OCI-LY1 (cell line): ENCODE data around the gene BGN.

Experiments
- H2AFZ ChIP-seq: fragments of 200-600 bp; sonication (generic), shearing (Covaris generic); 2 replicates; pipeline ENCODE4 v1.6.0; 2014; ENCODE audit warnings: antibody characterized with exemption, mild to moderate bottlenecking, low read length
- H3F3A ChIP-seq: fragments of 200-600 bp; sonication (generic), shearing (Covaris generic); 2 replicates; pipeline ENCODE4 v1.6.0; 2014; ENCODE audit warnings: mild to moderate bottlenecking, antibody characterized with exemption, low read length, moderate library complexity; ENCODE audit not compliant: insufficient read depth
- H3K27ac ChIP-seq: fragments of 200-600 bp; sonication (generic); 2 replicates; pipeline ENCODE4 v1.5.1; 2014; ENCODE audit warnings: low read length, mixed run types, mild to moderate bottlenecking, low read depth; ENCODE audit not compliant: poor library complexity, severe bottlenecking
- H3K27me3 ChIP-seq: fragments of 200-600 bp; sonication (generic); 2 replicates; pipeline ENCODE4 v1.6.0; 2014; ENCODE audit warnings: antibody characterized with exemption, mild to moderate bottlenecking, low read length, moderate library complexity; ENCODE audit not compliant: insufficient read depth
- H3K36me3 ChIP-seq: fragments of 200-600 bp; sonication (generic); 2 replicates; pipeline ENCODE4 v1.6.1; 2014; ENCODE audit warnings: mild to moderate bottlenecking, antibody characterized with exemption, low read length, moderate library complexity, mixed read lengths; ENCODE audit not compliant: insufficient read depth
- H3K4me1 ChIP-seq: fragments of 200-600 bp; sonication (generic); 2 replicates; pipeline ENCODE4 v1.5.1; 2014; ENCODE audit warnings: mild to moderate bottlenecking, low read length, moderate library complexity; ENCODE audit not compliant: insufficient read depth, severe bottlenecking
- H3K4me2 ChIP-seq: fragments of 200-600 bp; sonication (generic), shearing (Covaris generic); 2 replicates; pipeline ENCODE4 v1.6.1; 2014; ENCODE audit warnings: low read length
- H3K4me3 ChIP-seq: fragments of 200-600 bp; sonication (generic); 2 replicates; pipeline ENCODE4 v1.5.1; 2014; ENCODE audit warnings: low read length, low read depth, mild to moderate bottlenecking, mixed read lengths; ENCODE audit not compliant: poor library complexity, severe bottlenecking
- H3K79me2 ChIP-seq: fragments of 200-600 bp; shearing (Covaris generic); 2 replicates; pipeline ENCODE4 v1.6.1; 2016; ENCODE audit warnings: mixed run types, low read length, mixed read lengths; ENCODE audit not compliant: insufficient read depth
- H3K9ac ChIP-seq: fragments of 200-600 bp; sonication (generic), shearing (Covaris generic); 2 replicates; pipeline ENCODE4 v1.6.1; 2014; ENCODE audit warnings: mild to moderate bottlenecking, low read length, mixed read lengths
- H3K9me2 ChIP-seq: fragments of 200-600 bp; sonication (generic), shearing (Covaris generic); 2 replicates; pipeline ENCODE4 v1.6.1; 2014; ENCODE audit warnings: low read depth, mild to moderate bottlenecking, low read length, mixed read lengths
- H3K9me3 ChIP-seq: fragments of 200-600 bp; shearing (Covaris generic); 2 replicates; pipeline ENCODE4 v1.6.1; 2014; ENCODE audit warnings: low read length, mixed read lengths
- H4K20me1 ChIP-seq: fragments of 200-600 bp; sonication (generic), shearing (Covaris generic); 2 replicates; pipeline ENCODE4 v1.6.0; 2016; ENCODE audit warnings: mild to moderate bottlenecking, low read length; ENCODE audit not compliant: insufficient read depth
- EZH2 ChIP-seq: fragments of 200-600 bp; sonication (generic), shearing (Covaris generic); IDR thresholded peaks from 2 replicates; pipeline ENCODE4 v1.8.0; 2017; ENCODE audit warnings: borderline replicate concordance, mixed run types, mild to moderate bottlenecking, antibody characterized with exemption, low read length, moderate library complexity, mixed read lengths
- TF ChIP-seq, protein P1 (sequence below): fragments of 200-600 bp; sonication (generic), shearing (Covaris generic); IDR thresholded peaks from 2 replicates; pipeline ENCODE4 v1.5.1; 2017; ENCODE audit warnings: mild to moderate bottlenecking, antibody characterized with exemption, low read length, moderate library complexity, mixed read lengths

BGN gene

DNA sequence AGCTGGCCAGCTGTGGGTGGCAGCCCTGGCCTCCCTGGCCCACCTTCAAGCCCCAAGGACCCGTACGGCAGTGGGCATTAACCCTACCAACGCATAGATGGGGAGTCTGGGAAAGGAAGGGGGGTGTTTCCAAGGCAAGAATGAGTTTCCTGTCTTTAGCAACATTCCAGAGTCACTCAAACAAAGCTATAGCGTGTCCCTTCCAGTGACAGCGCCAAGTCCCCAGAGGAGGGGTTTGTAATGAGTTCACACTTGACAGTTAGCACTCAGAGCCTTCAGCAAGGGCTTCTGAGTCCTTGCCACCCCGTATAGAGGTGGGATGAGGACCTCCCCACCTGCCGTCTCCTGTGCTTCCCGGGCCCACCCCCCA lies 1.8 kb downstream of the BGN start:
- no peaks in the 10 kb centered on the region for H3K27me3 ChIP-seq
- no peak overlapping the region for H2AFZ ChIP-seq
- H3K79me2 ChIP-seq = no peaks in the 10 kb centered on the region
- H4K20me1 ChIP-seq = no peaks in the 10 kb centered on the region
- H3K4me3 ChIP-seq = no peak overlapping the region
- H3K4me1 ChIP-seq = no peaks in the 10 kb centered on the region
- TF ChIP-seq, protein P1, sequence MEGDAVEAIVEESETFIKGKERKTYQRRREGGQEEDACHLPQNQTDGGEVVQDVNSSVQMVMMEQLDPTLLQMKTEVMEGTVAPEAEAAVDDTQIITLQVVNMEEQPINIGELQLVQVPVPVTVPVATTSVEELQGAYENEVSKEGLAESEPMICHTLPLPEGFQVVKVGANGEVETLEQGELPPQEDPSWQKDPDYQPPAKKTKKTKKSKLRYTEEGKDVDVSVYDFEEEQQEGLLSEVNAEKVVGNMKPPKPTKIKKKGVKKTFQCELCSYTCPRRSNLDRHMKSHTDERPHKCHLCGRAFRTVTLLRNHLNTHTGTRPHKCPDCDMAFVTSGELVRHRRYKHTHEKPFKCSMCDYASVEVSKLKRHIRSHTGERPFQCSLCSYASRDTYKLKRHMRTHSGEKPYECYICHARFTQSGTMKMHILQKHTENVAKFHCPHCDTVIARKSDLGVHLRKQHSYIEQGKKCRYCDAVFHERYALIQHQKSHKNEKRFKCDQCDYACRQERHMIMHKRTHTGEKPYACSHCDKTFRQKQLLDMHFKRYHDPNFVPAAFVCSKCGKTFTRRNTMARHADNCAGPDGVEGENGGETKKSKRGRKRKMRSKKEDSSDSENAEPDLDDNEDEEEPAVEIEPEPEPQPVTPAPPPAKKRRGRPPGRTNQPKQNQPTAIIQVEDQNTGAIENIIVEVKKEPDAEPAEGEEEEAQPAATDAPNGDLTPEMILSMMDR = no peak
- TF ChIP-seq EZH2 = no peak
- no peaks in the 10 kb centered on the region for H3K36me3 ChIP-seq
- H3K9ac ChIP-seq = no peak overlapping the region
- H3K4me2 ChIP-seq = no peak overlapping the region
- H3K27ac ChIP-seq = no peak overlapping the region
- H3K9me3 ChIP-seq = no peaks in the 10 kb centered on the region
- H3F3A ChIP-seq = no peaks in the 10 kb centered on the region
- no peaks in the 10 kb centered on the region for H3K9me2 ChIP-seq

DNA sequence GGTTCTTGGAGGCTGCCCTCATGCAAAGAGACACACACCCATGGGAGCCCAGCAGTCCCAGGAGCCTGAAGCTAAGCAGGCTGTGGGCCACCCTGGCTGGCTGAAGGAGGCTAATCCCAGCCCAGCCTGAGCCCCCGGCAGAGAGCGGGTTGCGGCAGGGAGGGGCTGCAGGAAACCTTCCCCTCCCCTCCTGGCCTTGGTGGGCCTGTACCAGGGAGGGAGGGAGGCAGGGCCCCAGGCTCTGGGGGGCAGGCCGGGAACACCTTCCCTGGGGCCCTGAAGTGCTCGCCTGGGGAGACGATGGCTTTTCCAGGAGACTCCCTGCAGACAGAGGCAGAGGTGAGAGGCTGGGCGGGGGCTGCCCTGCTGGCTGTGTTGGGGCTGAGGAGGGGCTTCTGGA lies 3.7 kb downstream of the BGN start:
- H3K27me3 ChIP-seq = no peaks in the 10 kb centered on the region
- TF ChIP-seq, protein P1 = no peak
- TF ChIP-seq EZH2 = no peak
- H3K4me1 ChIP-seq = no peaks in the 10 kb centered on the region
- H3K9me2 ChIP-seq = no peaks in the 10 kb centered on the region
- no peaks in the 10 kb centered on the region for H4K20me1 ChIP-seq
- no peaks in the 10 kb centered on the region for H3K9me3 ChIP-seq
- H3K27ac ChIP-seq = no peak overlapping the region
- no peak overlapping the region for H2AFZ ChIP-seq
- H3K36me3 ChIP-seq = no peaks in the 10 kb centered on the region
- no peak overlapping the region for H3K4me3 ChIP-seq
- no peak overlapping the region for H3K9ac ChIP-seq
- H3F3A ChIP-seq = no peaks in the 10 kb centered on the region
- H3K4me2 ChIP-seq = no peak overlapping the region
- H3K79me2 ChIP-seq = no peaks in the 10 kb centered on the region

DNA sequence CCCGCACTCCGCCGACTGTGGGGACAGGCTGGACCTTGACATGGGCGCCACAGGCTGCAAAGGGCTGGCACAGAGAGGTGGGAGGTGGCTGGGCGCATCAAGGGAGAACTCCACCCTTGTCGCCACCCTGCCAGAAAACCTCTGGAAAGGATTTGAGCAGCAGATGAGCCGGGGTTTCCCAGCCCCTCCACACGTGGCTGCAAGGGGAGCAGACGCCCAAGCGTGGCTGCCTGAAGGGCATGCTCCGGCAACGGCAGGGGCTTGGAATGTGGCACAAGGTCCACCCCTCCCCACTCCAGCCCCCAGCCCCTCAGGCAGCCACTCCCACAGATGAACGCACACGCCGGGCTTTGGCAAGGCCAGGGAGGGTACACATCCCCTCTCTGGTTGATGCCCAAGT lies 4.6 kb downstream of the BGN start:
- Histone ChIP-seq H4K20me1 (no peaks in the 10 kb centered on the region), H3K79me2 (no peaks in the 10 kb centered on the region), H3K4me3 (no peak overlapping the region), H3K9me2 (no peaks in the 10 kb centered on the region), H3F3A (no peaks in the 10 kb centered on the region), H3K9ac (no peak overlapping the region), H3K4me1 (no peaks in the 10 kb centered on the region), H3K36me3 (no peaks in the 10 kb centered on the region), H3K27me3 (no peaks in the 10 kb centered on the region), H2AFZ (no peak overlapping the region), H3K9me3 (no peaks in the 10 kb centered on the region), H3K4me2 (no peak overlapping the region), H3K27ac (no peak overlapping the region)
- TF ChIP-seq, protein P1 = no peak
